ENCODE results near the gene MIOX.
"Not testable (repeated sequence)": the region's sequence is repeated elsewhere in the genome, so short reads cannot be mapped to it uniquely, and the experiment has no call there.

MIOX gene

DNA sequence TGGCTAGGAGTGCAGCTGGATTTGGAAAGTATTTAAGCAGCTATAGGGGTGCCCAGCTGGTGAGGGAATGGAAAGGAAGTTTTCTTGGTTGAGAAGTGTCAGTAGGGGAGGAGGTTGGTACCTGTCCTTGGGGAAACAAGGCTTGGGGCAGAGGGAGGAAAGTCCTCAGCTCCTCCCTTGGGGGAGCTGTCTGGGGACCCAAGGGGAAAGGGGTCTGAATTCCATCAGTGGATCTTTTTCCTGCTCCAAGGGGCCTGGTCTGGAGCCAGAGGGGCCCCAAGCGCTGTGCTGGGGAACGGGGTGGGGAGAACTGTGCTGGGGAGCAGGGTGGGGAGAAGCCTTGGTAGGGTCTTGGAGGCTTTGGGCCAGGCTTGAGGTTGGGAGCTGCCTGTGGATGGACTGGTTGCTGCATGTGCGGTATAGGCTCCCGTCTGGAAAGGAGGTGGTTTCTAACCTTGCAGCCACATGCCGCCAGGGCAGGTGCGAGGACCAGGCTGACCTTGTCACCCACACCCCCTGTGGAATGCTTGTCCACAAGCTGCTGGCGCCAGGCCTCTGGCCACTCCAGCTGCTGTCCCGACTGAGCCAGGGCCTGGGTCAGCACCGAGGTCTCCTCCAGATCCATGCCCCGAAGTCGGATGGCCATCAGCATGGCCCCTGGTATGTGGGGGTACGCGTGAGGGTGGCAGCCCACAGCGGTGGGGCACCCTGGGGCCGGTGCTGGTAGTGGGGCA, 42.2 kb downstream of the MIOX start:
- no peak for DNase-seq (ENCODE audit: low read depth in 2 of 2, low spot score in 1 of 2)

DNA sequence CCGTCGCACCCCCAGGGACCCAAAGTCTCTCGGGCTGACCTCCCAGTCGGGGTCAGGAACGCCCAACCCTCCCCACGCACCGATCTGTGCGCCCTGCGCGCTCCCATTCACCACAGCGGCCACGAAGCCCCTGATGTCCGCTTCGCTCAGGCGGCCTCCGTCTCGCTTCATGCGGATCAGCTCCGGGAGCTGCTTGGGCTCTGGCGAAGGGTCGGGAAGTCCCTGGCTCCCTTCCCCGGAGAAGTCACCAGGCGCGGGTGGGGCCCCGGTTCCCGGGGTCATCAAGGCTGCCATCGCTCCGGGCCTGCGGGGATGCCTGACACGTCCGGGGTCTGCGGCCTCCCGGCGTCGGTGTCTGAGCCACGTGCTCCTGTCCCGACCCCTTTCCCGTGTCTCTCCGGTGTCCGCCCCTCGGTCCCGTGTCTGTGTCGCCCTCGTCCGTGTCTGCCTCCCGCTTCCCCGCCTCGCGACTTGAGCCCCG, 42.8 kb downstream of the MIOX start:
- DNase-seq (ENCODE audit: low read depth in 2 of 2, low spot score in 1 of 2): no peak

DNA sequence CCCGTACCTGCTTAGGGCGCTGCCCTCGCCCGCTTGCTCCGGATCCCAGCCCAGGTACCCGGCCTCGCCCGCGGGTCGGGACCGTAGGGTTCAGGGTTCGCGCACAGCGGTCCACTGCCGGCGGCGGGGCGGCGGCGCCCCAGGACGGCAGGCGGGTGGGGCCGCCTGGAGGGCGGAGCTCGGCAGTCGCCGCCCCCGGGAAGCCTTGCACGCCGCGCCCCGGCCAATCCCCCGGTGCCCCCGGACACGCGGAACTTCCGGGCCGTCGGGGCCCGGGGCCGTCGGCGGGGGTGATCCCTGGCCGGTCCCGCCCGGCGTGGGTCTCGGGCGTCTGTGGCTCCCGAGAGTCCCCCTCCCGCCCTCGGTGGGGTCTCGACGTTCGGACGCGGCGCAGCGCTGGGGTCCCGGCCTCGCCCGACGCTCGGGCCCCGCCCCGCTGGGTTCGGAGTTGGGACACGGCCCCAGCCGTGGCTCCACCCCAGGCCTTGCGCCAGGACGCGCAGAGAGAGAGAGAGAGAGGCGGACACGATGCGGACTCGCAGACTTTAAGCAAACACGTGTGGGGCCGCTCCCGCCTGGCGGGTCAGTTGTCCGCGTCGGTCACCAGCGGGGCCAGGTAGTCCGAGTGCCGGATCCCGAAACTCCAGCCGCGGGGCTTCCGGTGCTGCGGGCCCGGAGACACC, 43.4 kb downstream of the MIOX start, which contains the start of gene TYMP:
TYMP (minus strand) TSS at position 116 of the 683 bp plus-strand sequence. CDS start 303 bp downstream, outside the sequence.
- DNase-seq (ENCODE audit: low read depth in 2 of 2, low spot score in 1 of 2): peak in 1 of 2 donors; percentile 36

DNA sequence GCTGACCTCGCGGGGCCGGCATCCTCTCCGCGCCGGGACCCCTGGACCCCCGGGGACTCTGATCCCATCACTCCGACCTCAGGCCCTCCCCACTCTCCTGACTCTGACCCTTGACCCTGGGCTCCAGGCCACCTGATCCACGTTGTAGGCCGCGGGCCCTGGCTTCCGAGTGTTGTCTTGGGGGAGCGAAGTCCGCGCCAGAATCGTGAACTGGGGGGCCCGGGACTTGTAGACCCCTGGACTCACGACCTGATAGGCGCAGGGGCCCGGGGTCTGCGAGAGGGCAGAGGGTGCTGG, 43.9 kb downstream of the MIOX start:
- DNase-seq (ENCODE audit: low read depth in 2 of 2, low spot score in 1 of 2): no peak

DNA sequence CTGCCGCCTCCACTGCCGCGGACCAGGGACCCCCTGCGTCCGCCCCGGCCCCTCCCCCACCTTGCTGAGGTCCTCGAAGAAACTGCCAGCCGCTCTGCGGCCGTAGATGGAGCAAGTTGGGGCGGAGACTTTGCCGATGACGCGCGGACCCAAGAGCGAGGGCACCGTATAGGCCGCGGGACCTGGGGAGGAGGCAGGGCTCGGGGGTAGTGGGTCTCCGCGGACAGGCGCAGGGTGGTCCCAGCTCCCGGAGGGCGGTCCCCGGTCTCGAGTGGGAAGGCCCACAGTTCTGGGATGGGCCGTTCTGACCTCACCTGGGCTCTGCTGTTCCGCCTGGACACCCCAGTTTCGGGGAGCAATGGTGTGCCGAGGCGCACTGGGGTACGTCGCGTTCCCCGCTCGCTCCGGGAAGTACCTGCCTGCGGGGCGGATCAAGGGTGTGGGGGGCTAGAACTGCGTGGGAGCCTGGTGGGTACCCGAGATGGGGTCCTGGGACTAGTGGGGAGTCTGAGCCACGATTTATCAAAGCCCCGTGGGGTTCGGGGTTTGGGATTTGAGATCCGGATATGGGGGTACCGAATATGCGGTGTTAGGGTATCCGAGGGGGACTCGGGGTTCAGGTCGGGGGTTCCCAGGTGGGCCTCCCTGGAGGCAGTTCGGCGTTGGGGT, 44.4 kb downstream of the MIOX start:
- DNase-seq (ENCODE audit: low read depth in 2 of 2, low spot score in 1 of 2): peak in 1 of 2 donors; percentile 73

DNA sequence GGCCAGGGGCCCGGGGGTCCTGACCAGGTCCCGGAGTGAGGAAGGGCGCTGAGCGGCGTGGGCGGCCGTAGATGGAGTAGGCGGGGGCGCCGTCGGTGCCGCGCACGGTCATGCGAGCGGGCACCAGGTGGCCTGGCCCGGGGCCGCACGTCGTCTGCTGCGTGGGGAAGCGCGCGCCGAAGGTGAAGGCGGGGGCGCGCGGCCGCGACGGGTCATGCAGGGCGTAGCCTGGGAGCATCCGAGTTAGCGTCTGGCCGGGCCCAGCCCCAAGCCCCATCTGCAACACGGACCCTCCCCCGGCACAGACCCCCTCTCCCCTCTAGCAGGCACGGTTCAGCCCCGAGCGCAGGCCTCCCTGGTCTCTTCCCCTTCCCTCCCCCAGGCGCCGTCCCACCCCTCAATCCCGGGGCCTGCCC, 44.9 kb downstream of the MIOX start:
- DNase-seq (ENCODE audit: low read depth in 2 of 2, low spot score in 1 of 2): peak in 1 of 2 donors; percentile 43

DNA sequence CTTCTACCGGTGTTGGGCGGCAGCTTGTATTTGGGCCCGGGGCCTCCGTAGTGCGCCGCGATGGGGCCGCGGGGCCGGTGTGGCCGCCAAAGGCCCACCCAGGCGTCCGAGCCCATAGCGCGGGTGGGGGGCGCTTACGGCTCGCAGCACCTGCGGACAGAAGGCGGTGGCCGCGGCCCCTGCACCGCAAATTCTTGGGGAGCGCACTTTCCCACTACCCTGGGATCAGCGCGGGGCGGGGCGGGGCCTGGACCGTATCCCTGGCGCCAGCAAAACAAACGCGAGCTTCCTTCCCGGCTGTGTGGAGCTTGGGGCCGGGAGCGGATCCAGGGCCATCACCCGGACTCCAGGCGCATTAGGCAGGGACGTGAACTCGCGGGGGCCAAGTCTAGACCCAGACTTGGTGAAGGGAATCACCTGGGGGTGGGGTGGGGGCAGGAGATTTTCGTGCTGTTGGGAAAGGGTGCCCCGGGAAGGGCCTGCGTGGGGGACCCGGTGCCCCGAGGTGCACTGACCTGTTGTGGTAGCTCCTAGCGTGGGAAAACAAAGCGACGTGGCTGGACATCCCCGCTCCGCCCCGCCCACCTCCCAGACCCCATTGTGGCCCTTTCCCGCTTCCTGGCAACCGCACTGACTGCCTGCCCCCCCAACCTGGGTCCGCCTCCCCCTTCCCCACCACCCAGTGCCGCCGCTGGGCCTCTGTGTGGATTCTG, 45.5 kb downstream of the MIOX start:
- DNase-seq (ENCODE audit: low read depth in 2 of 2, low spot score in 1 of 2): no peak

DNA sequence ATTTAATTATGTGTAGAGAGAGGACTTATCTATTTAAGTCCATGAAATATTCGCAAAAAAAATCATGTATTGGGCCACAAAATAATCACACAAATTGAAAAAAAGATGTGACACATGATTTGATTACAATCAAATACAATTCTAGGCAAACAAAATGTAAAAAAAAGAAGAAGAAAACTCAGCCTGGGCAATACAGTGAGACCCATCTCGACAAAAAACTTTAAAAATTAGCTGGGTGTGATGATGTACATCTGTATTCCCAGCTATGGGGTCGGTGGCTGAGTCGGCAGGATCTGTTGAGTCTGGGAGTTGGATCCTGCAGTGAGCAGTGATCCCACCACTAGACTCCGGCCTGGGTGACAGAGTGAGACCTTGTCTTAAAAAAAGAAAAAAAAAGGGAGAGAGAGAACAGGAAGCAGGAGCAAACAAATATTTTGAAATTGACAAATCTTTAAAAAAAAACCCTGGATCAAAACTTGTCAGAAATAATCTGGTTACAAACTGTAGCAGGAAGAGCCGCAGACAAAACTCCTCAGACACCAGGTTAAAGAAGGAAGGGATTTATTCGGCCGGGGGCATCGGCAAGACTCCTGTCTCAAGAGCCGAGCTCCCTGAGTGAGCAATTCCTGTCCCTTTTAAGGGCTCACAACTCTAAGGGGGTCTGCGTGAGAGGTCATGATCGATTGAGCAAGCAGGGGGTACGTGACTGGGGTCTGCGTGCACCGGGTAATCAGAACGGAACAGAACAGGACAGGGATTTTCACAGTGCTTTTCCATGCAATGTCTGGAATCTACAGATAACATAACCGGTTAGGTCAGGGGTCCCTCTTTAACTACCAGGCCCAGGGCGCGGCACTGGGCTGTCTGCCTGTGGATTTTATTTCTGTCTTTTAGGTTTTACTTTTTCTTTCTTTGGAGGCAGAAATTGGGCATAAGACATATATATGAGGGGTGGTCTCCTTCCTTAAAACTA, 46.5 kb downstream of the MIOX start:
- DNase-seq (ENCODE audit: low read depth in 2 of 2, low spot score in 1 of 2): no peak

DNA sequence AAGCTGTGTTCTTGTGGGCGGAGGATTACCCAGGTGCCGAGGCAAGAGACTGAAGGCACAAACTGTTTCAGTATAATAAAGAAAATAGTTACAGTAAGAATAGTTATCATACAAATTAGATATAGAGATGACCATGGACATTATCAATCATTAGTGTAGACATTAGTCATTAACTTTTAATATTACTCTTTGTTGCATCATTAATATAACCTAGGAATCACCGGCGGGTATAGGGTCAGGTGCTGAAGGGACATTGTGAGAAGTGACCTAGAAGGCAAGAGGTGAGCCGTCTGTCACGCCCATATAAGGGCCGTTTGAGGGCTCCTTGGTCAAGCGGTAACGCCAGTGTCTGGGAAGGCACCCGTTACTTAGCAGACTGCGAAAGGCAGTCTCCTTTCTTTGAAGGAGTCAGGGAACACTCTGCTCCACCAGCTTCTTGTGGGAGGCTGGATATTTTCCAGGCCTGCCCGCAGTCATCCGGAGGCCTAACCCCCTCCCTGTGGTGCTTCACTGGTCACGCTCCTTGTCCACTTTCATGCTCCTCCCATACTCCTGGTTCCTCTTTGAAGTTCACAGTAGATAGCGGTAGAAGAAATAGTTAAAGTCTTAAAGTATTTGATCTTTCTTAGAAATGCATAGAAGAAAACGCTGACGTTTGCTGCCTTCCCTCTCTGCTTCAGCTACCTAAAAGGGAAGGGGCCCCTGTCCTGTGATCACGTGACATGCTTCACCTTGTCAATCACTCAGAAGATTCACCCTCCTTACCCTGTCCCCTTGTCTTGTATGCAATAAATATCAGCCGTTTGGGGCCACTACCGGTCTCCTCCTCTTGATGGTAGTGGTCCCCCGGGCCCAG, 47.4 kb downstream of the MIOX start:
- DNase-seq (ENCODE audit: low read depth in 2 of 2, low spot score in 1 of 2): not testable (repeated sequence)

DNA sequence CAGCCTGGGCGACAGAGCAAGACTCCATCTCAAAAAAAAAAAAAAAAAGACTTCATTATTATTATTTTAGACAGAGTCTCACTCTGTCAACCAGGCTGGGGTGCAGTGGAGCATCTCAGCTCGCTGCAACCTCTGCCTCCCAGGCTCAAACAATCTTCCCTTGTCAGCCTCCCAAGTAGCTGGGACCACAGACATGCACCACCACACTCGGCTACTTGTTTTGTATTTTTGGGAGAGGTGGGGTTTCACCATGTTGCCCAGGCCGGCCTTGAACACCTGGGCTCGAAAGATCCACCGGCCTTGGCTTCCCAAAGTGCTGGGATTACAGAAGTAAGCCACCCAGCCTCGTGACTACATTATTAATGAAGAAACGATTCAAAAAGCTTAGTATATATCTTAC, 48.5 kb downstream of the MIOX start:
- DNase-seq (ENCODE audit: low read depth in 2 of 2, low spot score in 1 of 2): no peak

DNA sequence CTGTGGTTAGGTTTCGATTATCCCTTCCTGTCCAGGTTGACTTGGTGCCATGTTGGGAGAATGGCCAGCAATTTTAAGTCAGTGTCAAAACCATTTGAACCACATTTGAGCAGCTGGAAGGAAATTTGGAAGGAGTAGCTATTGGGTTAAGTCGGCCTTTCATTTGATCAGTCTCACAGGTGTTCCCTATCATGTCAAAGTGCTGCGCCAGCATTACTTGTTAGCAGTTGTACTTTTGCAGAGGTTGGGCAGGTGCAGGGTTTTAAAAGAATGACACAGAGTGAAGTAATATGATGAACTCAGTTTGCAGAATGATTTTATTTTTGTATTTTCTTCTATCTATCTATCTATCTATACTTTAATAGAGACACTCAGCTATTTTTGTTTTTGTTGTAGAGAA, 49.6 kb downstream of the MIOX start:
- DNase-seq (ENCODE audit: low read depth in 2 of 2, low spot score in 1 of 2): no peak

DNA sequence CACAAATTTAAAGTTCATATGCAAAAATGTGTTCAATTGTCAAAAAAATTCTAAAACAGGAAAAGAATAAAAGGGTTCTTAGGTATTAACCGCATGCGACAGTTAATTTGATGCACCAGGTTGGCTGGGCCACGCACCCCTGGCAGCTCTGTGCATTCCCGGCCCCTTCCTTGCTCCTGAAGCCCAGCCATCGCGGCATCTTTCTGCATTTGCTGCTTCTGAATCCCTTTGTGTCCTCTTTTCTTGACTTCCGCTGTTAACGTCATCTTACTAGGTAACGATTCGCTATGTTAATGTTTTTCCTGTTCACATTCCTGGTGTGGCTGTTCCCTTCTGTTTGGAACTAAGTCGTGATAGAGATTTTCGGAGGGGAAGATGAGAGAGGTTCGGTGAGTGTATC, 51.1 kb downstream of the MIOX start:
- DNase-seq (ENCODE audit: low read depth in 2 of 2, low spot score in 1 of 2): no peak

Measured in stimulated activated CD8-positive, alpha-beta memory T cell treated with anti-CD3 and anti-CD28 coated beads, Interleukin-4, amount 100 ng/mL, for 4 hours (primary cell).